ACHN (cell line): Measurements from ENCODE around the gene AZGP1.
A peak's percentile ranks its signal among the peaks of the same experiment; 100 is the strongest.
"Not testable (repeated sequence)": the region's sequence is repeated elsewhere in the genome, so short reads cannot be mapped to it uniquely, and the experiment has no call there.

Experiments
- DNase-seq: peaks from one replicate; pipeline ENCODE4 v3.0.0-alpha.2; 2015
- in situ Hi-C: cut with HindIII; loops from 2 replicates; pipeline ENCODE4 v1.10.0; 2017; ENCODE audit warnings: low sequenced_read_pairs, low pct_ligation_motif_present, low pct_unique_long_range_greater_than_20kb

The AZGP1 gene

GRCh38 chr7:99969813-99970212 lies 6.0 kb downstream of the AZGP1 start:
- DNase-seq, in situ Hi-C loops: not testable (repeated sequence)

GRCh38 chr7:99969298-99969697 lies 6.5 kb downstream of the AZGP1 start:
- no peak for DNase-seq
- in situ Hi-C loops = no loop called here

GRCh38 chr7:99958564-99959227 lies 17.1 kb downstream of the AZGP1 start:
- no peak for DNase-seq
- in situ Hi-C loops = no loop called here

GRCh38 chr7:99955247-99955646 lies 20.6 kb downstream of the AZGP1 start:
- in situ Hi-C loops = no loop called here
- no peak for DNase-seq

GRCh38 chr7:99954643-99955042 lies 21.2 kb downstream of the AZGP1 start:
- in situ Hi-C loops, DNase-seq: not testable (repeated sequence)

- no peak for DNase-seq
- in situ Hi-C loops = no loop called here
Observed at GRCh38 chr7:99953649-99954048, 22.2 kb downstream of the AZGP1 start.

- DNase-seq, in situ Hi-C loops: not testable (repeated sequence)
Observed at GRCh38 chr7:99952649-99953048, 23.2 kb downstream of the AZGP1 start.

GRCh38 chr7:99950819-99951218 lies 25.0 kb downstream of the AZGP1 start:
- in situ Hi-C loops, DNase-seq: not testable (repeated sequence)

- in situ Hi-C loops = no loop called here
- peak; percentile 35 for DNase-seq
Observed at GRCh38 chr7:99949645-99950228, 26.1 kb downstream of the AZGP1 start.

GRCh38 chr7:99947608-99948007 lies 28.2 kb downstream of the AZGP1 start:
- in situ Hi-C loops = no loop called here
- DNase-seq = no peak

GRCh38 chr7:99944497-99945070 lies 31.2 kb downstream of the AZGP1 start:
- in situ Hi-C loops = no loop called here

GRCh38 chr7:99943641-99944496 lies 32.0 kb downstream of the AZGP1 start:
- DNase-seq = no peak
- in situ Hi-C loops = no loop called here

More at GRCh38 chr7:99944497-99945070, 31.2 kb downstream of the AZGP1 start:
- DNase-seq = no peak

- in situ Hi-C loops = no loop called here
- DNase-seq = no peak
Observed at GRCh38 chr7:99938296-99938695, 37.5 kb downstream of the AZGP1 start.

GRCh38 chr7:99935009-99935408 lies 40.8 kb downstream of the AZGP1 start:
- in situ Hi-C loops, DNase-seq: not testable (repeated sequence)

GRCh38 chr7:99930376-99930775 lies 45.5 kb downstream of the AZGP1 start:
- no peak for DNase-seq
- in situ Hi-C loops = no loop called here

- no peak for DNase-seq
- in situ Hi-C loops = loop anchor here (10.0 kb wide), 1 partner anchor 65 kb away; no protein-coding TSS in a partner anchor
Observed at GRCh38 chr7:99929730-99930053, 46.1 kb downstream of the AZGP1 start.

- in situ Hi-C loops = loop anchor here (10.0 kb wide), 1 partner anchor 66 kb away; no protein-coding TSS in a partner anchor
- DNase-seq = peak; percentile 80
Observed at GRCh38 chr7:99928994-99929729, 46.7 kb downstream of the AZGP1 start, which contains the start of gene GJC3. Gene GJC3 (minus strand): TSS chr7:99929620. CDS start chr7:99929620, 0 bp downstream.

GRCh38 chr7:99928188-99928587 lies 47.6 kb downstream of the AZGP1 start:
- in situ Hi-C loops = loop anchor here (10.0 kb wide), 1 partner anchor 67 kb away; no protein-coding TSS in a partner anchor
- no peak for DNase-seq
